ENCODE results near the gene BRIP1. TPM values are rescaled to one million over a fixed set of nuclear protein-coding genes. Genes with fewer than 3 reads are reported as not detected.

Gene BRIP1
- total and polyA plus RNA-seq, 9 of the 15 experiments (the other 6 are each of a cell fraction or from before 2014, with no cell fraction given): 2.4 to 17.5 (median 11.2) TPM

DNA sequence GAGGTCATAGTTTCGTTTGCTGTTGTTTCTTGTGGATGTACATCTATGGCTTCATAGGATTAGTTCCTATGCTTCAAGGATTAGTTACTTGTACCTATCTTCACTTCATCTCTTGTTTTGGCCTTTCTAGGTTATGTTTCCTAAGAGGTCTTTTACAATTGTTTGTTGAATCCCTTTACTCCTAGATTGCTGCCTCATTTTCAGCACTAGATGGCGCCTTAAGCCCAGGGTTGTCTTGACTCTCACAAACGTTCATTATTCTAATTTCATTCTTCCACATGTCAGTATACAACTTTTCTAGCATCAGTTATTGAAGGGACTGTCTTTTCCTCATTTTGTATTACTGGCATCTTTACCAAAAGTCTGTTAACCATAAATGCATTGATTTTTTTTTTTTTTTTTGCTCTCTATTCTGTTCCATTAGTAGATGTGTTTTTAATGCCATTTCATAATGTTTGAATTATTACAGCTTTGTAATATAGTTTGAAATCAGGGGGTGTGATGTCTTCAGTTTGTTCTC, 227.4 kb downstream of the BRIP1 start (continued):
- TF ChIP-seq, protein P1, sequence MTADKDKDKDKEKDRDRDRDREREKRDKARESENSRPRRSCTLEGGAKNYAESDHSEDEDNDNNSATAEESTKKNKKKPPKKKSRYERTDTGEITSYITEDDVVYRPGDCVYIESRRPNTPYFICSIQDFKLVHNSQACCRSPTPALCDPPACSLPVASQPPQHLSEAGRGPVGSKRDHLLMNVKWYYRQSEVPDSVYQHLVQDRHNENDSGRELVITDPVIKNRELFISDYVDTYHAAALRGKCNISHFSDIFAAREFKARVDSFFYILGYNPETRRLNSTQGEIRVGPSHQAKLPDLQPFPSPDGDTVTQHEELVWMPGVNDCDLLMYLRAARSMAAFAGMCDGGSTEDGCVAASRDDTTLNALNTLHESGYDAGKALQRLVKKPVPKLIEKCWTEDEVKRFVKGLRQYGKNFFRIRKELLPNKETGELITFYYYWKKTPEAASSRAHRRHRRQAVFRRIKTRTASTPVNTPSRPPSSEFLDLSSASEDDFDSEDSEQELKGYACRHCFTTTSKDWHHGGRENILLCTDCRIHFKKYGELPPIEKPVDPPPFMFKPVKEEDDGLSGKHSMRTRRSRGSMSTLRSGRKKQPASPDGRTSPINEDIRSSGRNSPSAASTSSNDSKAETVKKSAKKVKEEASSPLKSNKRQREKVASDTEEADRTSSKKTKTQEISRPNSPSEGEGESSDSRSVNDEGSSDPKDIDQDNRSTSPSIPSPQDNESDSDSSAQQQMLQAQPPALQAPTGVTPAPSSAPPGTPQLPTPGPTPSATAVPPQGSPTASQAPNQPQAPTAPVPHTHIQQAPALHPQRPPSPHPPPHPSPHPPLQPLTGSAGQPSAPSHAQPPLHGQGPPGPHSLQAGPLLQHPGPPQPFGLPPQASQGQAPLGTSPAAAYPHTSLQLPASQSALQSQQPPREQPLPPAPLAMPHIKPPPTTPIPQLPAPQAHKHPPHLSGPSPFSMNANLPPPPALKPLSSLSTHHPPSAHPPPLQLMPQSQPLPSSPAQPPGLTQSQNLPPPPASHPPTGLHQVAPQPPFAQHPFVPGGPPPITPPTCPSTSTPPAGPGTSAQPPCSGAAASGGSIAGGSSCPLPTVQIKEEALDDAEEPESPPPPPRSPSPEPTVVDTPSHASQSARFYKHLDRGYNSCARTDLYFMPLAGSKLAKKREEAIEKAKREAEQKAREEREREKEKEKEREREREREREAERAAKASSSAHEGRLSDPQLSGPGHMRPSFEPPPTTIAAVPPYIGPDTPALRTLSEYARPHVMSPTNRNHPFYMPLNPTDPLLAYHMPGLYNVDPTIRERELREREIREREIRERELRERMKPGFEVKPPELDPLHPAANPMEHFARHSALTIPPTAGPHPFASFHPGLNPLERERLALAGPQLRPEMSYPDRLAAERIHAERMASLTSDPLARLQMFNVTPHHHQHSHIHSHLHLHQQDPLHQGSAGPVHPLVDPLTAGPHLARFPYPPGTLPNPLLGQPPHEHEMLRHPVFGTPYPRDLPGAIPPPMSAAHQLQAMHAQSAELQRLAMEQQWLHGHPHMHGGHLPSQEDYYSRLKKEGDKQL (CRISPR knock-in tag; IDR thresholded peaks at IDR 0.05; ENCODE audit: borderline replicate concordance): no peak
- TF ChIP-seq ZNF436 (CRISPR knock-in tag; IDR thresholded peaks at IDR 0.05) (no peak), HDAC6 (IDR thresholded peaks at IDR 0.05; ENCODE audit: low read depth, low read length) (no peak), NR2F6 (CRISPR knock-in tag; IDR thresholded peaks at IDR 0.05) (no peak), ZNF707 (CRISPR knock-in tag; conservative IDR thresholded peaks at IDR 0.05) (no peak), CUX1 (CRISPR knock-in tag; IDR thresholded peaks at IDR 0.05) (peak; percentile 47; the same call in 1 of the 2 replicates), PHF20 (IDR thresholded peaks at IDR 0.05; ENCODE audit: partially characterized antibody) (no peak), MYNN (IDR thresholded peaks at IDR 0.05) (no peak), MYNN (CRISPR knock-in tag; IDR thresholded peaks at IDR 0.05) (no peak), ATF6 (CRISPR knock-in tag; IDR thresholded peaks at IDR 0.05) (no peak)
